Activated CD8-positive, alpha-beta memory T cell treated with anti-CD3 and anti-CD28 coated beads, Interleukin-2, amount 50 U/mL, for 1 hour (primary cell): ENCODE data around the gene C10orf105.

Experiments
- DNase-seq: peaks from one replicate; pipeline ENCODE4 v3.0.0-alpha.2; 2020; ENCODE audit errors: extremely low read depth

Gene C10orf105

GRCh38 chr10:71719464-71720201 is at the start of gene C10orf105:
Gene C10orf105 (minus strand): TSS chr10:71719778. CDS start chr10:71716337, 3,441 bp downstream.
- DNase-seq = no peak

GRCh38 chr10:71767420-71768035 is 48.0 kb upstream of the C10orf105 start:
- no peak for DNase-seq

- no peak for DNase-seq
Measured at GRCh38 chr10:71766717-71767419, 47.3 kb upstream of the C10orf105 start.

- no peak for DNase-seq
Measured at GRCh38 chr10:71765906-71766716, 46.5 kb upstream of the C10orf105 start.

- DNase-seq = no peak
Measured at GRCh38 chr10:71765176-71765904, 45.8 kb upstream of the C10orf105 start.

GRCh38 chr10:71763352-71764127 is 44.0 kb upstream of the C10orf105 start:
- no peak for DNase-seq

GRCh38 chr10:71762324-71762723 is 42.7 kb upstream of the C10orf105 start:
- no peak for DNase-seq

- DNase-seq = no peak
Measured at GRCh38 chr10:71761541-71762113, 42.0 kb upstream of the C10orf105 start.

GRCh38 chr10:71761105-71761511 is 41.5 kb upstream of the C10orf105 start:
- DNase-seq = no peak

- DNase-seq = no peak
Measured at GRCh38 chr10:71757399-71757922, 37.9 kb upstream of the C10orf105 start.

GRCh38 chr10:71756311-71757191 is 37.0 kb upstream of the C10orf105 start:
- DNase-seq = no peak

- DNase-seq = no peak
Measured at GRCh38 chr10:71755179-71755879, 35.8 kb upstream of the C10orf105 start.

GRCh38 chr10:71754562-71754961 is 35.0 kb upstream of the C10orf105 start:
- no peak for DNase-seq

GRCh38 chr10:71753960-71754505 is 34.5 kb upstream of the C10orf105 start:
- DNase-seq = no peak

- no peak for DNase-seq
Measured at GRCh38 chr10:71753091-71753959, 33.7 kb upstream of the C10orf105 start.

- DNase-seq = no peak
Measured at GRCh38 chr10:71752391-71753090, 33.0 kb upstream of the C10orf105 start.
